Bronchus fibroblast of lung (primary cell): ENCODE results near the gene EFHC2. TPM values are rescaled to one million over a fixed set of nuclear protein-coding genes. Genes with fewer than 3 reads are reported as not detected.

Experiments used
- total RNA-seq: library from RNA; depleted of rRNA; stranded (reverse); fragments of >200 nt; gene quantifications from 2 replicates; pipeline ENCODE4 v1.2.3, GENCODE V29; 2015

EFHC2 gene
- total RNA-seq, result 1.0 and 1.5 TPM in 2 replicates

GRCh38 chrX:44343412-44344141 lies at the start of gene EFHC2:
Gene EFHC2 (minus strand): TSS chrX:44343672. CDS start chrX:44343588, 84 bp downstream.

Other genes starting within 250 kb of the EFHC2 start
- 12.0 and 14.1 TPM in 2 replicates for gene FUNDC1, start 199.2 kb upstream of the EFHC2 start, total RNA-seq